Measurements from ENCODE around the gene MYH7B. TPM values are rescaled to one million over a fixed set of nuclear protein-coding genes. Genes with fewer than 3 reads are reported as not detected.

Gene MYH7B
- total RNA-seq, 1 experiment from 2014 or later: 0.22 TPM

GRCh38 chr20:34946661-34947060 is 9.0 kb upstream of the MYH7B start:
- no peaks in the 10 kb centered on the region for H3K9me3 ChIP-seq (ENCODE audit: control insufficient read depth, low read depth, low read length)
- H4K8ac ChIP-seq (replicated peaks; ENCODE audit: insufficient read length, low read depth, low read length): no peak overlapping the region
- no peak overlapping the region for H3K9ac ChIP-seq (ENCODE audit: extremely low read depth, insufficient read length, low read length)
- no peak overlapping the region for H3K18ac ChIP-seq (ENCODE audit: insufficient read length, low read depth, low read length)
- H2BK5ac ChIP-seq (ENCODE audit: insufficient read length, low read length): no peak overlapping the region
- no peak overlapping the region for H2BK15ac ChIP-seq (ENCODE audit: low read depth, low read length)
- H3K23me2 ChIP-seq (ENCODE audit: insufficient read length, low read depth, low read length, poor library complexity, severe bottlenecking): no peaks in the 10 kb centered on the region
- H4K5ac ChIP-seq (ENCODE audit: insufficient read length, low read depth, low read length): no peak overlapping the region
- no peak overlapping the region for H4K91ac ChIP-seq (ENCODE audit: insufficient read length, low read depth, low read length)
- H3K4me1 ChIP-seq (ENCODE audit: insufficient read depth, low read length): no peaks in the 10 kb centered on the region
- H4K20me1 ChIP-seq (ENCODE audit: control insufficient read depth, insufficient read depth, insufficient read length): no peaks in the 10 kb centered on the region
- no peak overlapping the region for H2BK20ac ChIP-seq (ENCODE audit: low read depth, low read length, poor library complexity, severe bottlenecking)
- peaks cover 0 to 33% (median 17%) of the 10 kb centered on the region in 3 experiments; a peak in 5 of 7 replicates for H3K36me3 Mint-ChIP-seq (ENCODE audit: insufficient read depth in 1 of 3, low read depth in 3 of 3)
- no peak overlapping the region for H3K27ac Mint-ChIP-seq
- H2BK12ac ChIP-seq (ENCODE audit: insufficient read length, low read depth, low read length): no peak overlapping the region
- H3T11ph ChIP-seq (ENCODE audit: low read length): no peak overlapping the region
- H3K27ac ChIP-seq (ENCODE audit: insufficient read length, low read depth, low read length): no peak overlapping the region
- H3K27me3 ChIP-seq (ENCODE audit: insufficient read depth, low read length): no peaks in the 10 kb centered on the region
- H3K56ac ChIP-seq (ENCODE audit: insufficient read length, low read depth, low read length): no peak overlapping the region
- peaks cover 1 to 5% of the 10 kb centered on the region in 2 experiments; a peak in 3 of 4 replicates for H3K4me1 Mint-ChIP-seq
- H3K4ac ChIP-seq (ENCODE audit: low read depth, low read length): no peak overlapping the region
- no peak overlapping the region for H2AFZ ChIP-seq (ENCODE audit: low read length)
- H2AK5ac ChIP-seq (ENCODE audit: insufficient read length, low read length): no peak overlapping the region
- 100% methylated on average over 1 of the region's 3 CpGs for WGBS (ENCODE audit: extremely low coverage, insufficient read length, low lambda C conversion rate)
- TF ChIP-seq, protein P1, sequence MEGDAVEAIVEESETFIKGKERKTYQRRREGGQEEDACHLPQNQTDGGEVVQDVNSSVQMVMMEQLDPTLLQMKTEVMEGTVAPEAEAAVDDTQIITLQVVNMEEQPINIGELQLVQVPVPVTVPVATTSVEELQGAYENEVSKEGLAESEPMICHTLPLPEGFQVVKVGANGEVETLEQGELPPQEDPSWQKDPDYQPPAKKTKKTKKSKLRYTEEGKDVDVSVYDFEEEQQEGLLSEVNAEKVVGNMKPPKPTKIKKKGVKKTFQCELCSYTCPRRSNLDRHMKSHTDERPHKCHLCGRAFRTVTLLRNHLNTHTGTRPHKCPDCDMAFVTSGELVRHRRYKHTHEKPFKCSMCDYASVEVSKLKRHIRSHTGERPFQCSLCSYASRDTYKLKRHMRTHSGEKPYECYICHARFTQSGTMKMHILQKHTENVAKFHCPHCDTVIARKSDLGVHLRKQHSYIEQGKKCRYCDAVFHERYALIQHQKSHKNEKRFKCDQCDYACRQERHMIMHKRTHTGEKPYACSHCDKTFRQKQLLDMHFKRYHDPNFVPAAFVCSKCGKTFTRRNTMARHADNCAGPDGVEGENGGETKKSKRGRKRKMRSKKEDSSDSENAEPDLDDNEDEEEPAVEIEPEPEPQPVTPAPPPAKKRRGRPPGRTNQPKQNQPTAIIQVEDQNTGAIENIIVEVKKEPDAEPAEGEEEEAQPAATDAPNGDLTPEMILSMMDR (conservative IDR thresholded peaks at IDR 0.05): no peak
- DNase-seq: no peak
- H2BK120ac ChIP-seq (ENCODE audit: low read depth, low read length, poor library complexity, severe bottlenecking): no peak overlapping the region
- no peak overlapping the region for H3K4me2 ChIP-seq (ENCODE audit: insufficient read depth, insufficient read length, low read length)
- H3K79me2 ChIP-seq (ENCODE audit: insufficient read depth, low read length): no peaks in the 10 kb centered on the region
- H3K79me1 ChIP-seq (ENCODE audit: insufficient read depth, low read depth, low read length, poor library complexity, severe bottlenecking): no peaks in the 10 kb centered on the region
- no peak overlapping the region for H3K14ac ChIP-seq (ENCODE audit: insufficient read depth, low read length)
- H3K23ac ChIP-seq (ENCODE audit: insufficient read length, low read depth, low read length): no peak overlapping the region
- H3K9me3 Mint-ChIP-seq: no peaks in the 10 kb centered on the region
- H3K27me3 Mint-ChIP-seq (ENCODE audit: low read depth): no peaks in the 10 kb centered on the region
- no peak overlapping the region for H3K4me3 Mint-ChIP-seq
